SK-N-SH treated with all-trans-retinoic acid at 6 μM for 48 hours (cell line): ENCODE results near the gene LAMA2.

Experiments used
- ARNTL ChIP-seq: fragments of 450-650 bp; formaldehyde crosslinking; IDR thresholded peaks from 2 replicates; pipeline ENCODE4 v1.5.0; 2020; ENCODE audit warnings: low read depth, mild to moderate bottlenecking, moderate library complexity, borderline replicate concordance
- BACH2 ChIP-seq: fragments of 250-450 bp; sonication (Bioruptor Pico); IDR thresholded peaks from 2 replicates; pipeline ENCODE4 v1.9.0; 2021; ENCODE audit warnings: mild to moderate bottlenecking, borderline replicate concordance
- CREB5 ChIP-seq: fragments of 250-450 bp; sonication (Bioruptor Pico); IDR thresholded peaks from 2 replicates; pipeline ENCODE4 v1.5.1; 2020; ENCODE audit warnings: low read depth, mild to moderate bottlenecking, moderate library complexity
- CSRNP3 ChIP-seq: fragments of 250-450 bp; sonication (Bioruptor Pico); IDR thresholded peaks from 2 replicates; pipeline ENCODE4 v1.5.1; 2021; ENCODE audit warnings: mild to moderate bottlenecking, moderate library complexity
- ISL1 ChIP-seq: fragments of 250-450 bp; sonication (Bioruptor Pico); IDR thresholded peaks from 2 replicates; pipeline ENCODE4 v2.1.2; 2022; ENCODE audit warnings: mild to moderate bottlenecking, moderate library complexity
- OSR1 ChIP-seq: fragments of 250-450 bp; sonication (Bioruptor Pico); IDR thresholded peaks from 2 replicates; pipeline ENCODE4 v1.8.0; 2022; ENCODE audit warnings: moderate library complexity, mild to moderate bottlenecking, inconsistent platforms
- PATZ1 ChIP-seq: fragments of 250-450 bp; sonication (Bioruptor Pico); IDR thresholded peaks from 2 replicates; pipeline ENCODE4 v1.8.0; 2020; ENCODE audit warnings: mild to moderate bottlenecking, moderate library complexity, borderline replicate concordance
- SNAI2 ChIP-seq: fragments of 250-450 bp; sonication (Bioruptor Pico); IDR thresholded peaks from 2 replicates; pipeline ENCODE4 v1.5.0; 2020; ENCODE audit warnings: mild to moderate bottlenecking, moderate library complexity
- ZFP3 ChIP-seq: fragments of 250-450 bp; sonication (Bioruptor Pico); IDR thresholded peaks from 2 replicates; pipeline ENCODE4 v1.5.0; 2020; ENCODE audit warnings: mild to moderate bottlenecking, moderate library complexity
- ZFP30 ChIP-seq: fragments of 450-650 bp; formaldehyde crosslinking; IDR thresholded peaks from 2 replicates; pipeline ENCODE4 v1.5.0; 2022; ENCODE audit warnings: mild to moderate bottlenecking, moderate library complexity
- ZNF8 ChIP-seq: fragments of 450-650 bp; formaldehyde crosslinking; IDR thresholded peaks from 2 replicates; pipeline ENCODE4 v1.5.0; 2020; ENCODE audit warnings: mild to moderate bottlenecking, moderate library complexity

DNA sequence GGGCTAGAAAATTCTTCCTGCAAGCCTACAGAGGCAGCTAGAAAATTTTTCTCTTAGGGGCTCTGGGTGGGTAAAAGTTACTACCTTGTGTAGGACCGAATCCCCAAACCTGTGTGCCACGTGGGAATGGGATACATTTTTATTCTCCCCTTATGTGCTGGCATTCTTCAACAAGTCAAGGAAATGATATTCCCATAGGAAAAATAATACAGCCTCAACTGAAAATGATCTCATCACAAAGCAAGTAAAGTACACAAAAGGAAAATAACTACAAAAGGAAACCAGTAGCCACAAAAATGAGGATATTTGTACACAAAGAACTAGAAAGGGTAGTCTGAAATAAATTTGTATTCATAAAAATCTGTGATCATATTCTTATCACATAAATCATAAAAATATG is 298.1 kb downstream of the LAMA2 start:
- TF ChIP-seq ZFP3 (no peak), PATZ1 (CRISPR knock-in tag) (no peak), OSR1 (no peak), ZFP30 (CRISPR knock-in tag) (no peak), ARNTL (CRISPR knock-in tag) (no peak), ISL1 (no peak), CREB5 (CRISPR knock-in tag) (no peak), ZNF8 (no peak), CSRNP3 (CRISPR knock-in tag) (no peak), BACH2 (CRISPR knock-in tag) (no peak), SNAI2 (CRISPR knock-in tag) (no peak)
